ENCODE measurements around the gene TMEM266. TPM values are rescaled to one million over a fixed set of nuclear protein-coding genes. Genes with fewer than 3 reads are reported as not detected.

The TMEM266 gene
- total RNA-seq, 1 experiment from 2014 or later = 0.21 TPM

DNA sequence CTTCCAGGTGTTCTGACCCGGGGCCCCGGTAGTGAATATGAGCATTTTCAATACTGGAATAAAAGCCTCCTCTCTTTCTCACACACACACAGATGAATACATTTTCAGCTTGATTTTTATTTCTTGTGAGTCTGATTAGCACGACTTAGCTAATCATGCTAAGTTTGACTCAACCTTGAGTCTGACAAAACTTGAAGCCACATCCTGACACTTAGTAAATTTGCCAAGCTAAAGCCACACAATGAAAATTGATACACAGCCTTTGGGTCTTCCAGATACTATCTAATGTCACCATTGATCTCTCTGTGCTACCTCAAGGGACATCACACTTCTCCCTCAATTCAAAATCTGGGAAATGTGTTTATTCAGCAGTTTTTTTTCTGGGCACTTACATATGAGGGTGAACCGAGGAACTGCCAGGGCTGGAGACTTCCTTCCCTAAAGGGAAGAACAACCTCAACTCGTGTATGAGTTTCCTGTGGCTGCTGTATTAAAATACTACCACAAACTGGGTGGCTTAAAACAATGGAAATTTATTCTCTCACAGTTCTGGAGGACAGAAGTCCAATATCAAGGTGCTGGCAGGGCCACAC lies 18.6 kb downstream of the TMEM266 start:
- no peaks in the 10 kb centered on the region for H3K4me1 ChIP-seq (replicated peaks)
- no peaks in the 10 kb centered on the region for H3K36me3 ChIP-seq
- H3K4me3 ChIP-seq = no peak overlapping the region
- no peaks in the 10 kb centered on the region for H3K9me3 ChIP-seq (replicated peaks)
- H3K27me3 ChIP-seq (replicated peaks) = no peaks in the 10 kb centered on the region
- H3K27ac ChIP-seq = no peak overlapping the region
- DNase-seq (ENCODE audit: low read depth in 1 of 2, low spot score in 2 of 2) = no peak

DNA sequence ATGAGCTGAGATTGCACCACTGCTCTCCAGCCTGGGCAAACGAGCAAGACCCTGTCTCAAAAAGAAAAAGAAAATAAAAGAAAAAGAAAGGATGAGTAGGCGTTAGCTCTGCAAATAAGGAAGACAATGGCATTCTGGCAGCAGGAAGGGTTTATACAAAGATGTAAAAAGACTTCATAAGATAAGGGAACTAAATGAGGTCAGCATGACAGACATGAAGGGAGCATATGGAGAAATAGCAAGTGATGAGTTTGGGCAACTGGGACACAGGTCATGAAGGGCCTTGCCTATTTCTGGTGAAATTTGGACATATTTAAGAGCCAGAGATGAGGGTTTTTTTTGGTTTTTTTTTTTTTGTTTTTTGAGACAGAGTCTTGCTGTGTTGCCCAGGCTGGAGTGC lies 24.5 kb downstream of the TMEM266 start:
- H3K27ac ChIP-seq = no peak overlapping the region
- H3K4me3 ChIP-seq = no peak overlapping the region
- DNase-seq (ENCODE audit: low read depth in 1 of 2, low spot score in 2 of 2) = no peak
- no peaks in the 10 kb centered on the region for H3K9me3 ChIP-seq (replicated peaks)
- no peaks in the 10 kb centered on the region for H3K4me1 ChIP-seq (replicated peaks)
- peaks cover 5% of the 10 kb centered on the region; the same call in 1 of the 2 replicates for H3K27me3 ChIP-seq (replicated peaks)
- H3K36me3 ChIP-seq = no peaks in the 10 kb centered on the region

DNA sequence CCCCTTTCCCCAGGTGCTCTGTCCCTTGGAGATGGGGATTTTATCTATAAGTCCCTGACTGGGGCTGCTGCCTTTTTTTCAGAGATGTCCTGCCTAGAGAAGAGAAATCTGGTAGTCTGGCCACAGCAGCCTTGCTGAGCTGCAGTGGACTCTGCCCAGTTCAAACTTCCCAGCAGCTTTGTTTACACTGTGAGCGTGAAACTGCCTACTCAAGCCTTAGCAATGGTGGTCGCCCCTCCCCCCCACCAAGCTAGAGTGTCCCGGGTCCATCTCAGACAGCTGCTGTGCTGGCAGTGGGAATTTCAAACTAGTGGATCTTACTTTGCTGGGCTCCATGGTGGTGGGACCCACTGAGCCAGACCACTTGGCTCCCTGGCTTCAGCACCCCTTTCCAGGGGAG lies 38.9 kb downstream of the TMEM266 start:
- H3K4me1 ChIP-seq (replicated peaks) = no peaks in the 10 kb centered on the region
- DNase-seq (ENCODE audit: low read depth in 1 of 2, low spot score in 2 of 2) = no peak
- H3K27ac ChIP-seq = no peak overlapping the region
- H3K27me3 ChIP-seq (replicated peaks) = peaks cover 2% of the 10 kb centered on the region
- no peak overlapping the region for H3K4me3 ChIP-seq
- no peaks in the 10 kb centered on the region for H3K36me3 ChIP-seq
- H3K9me3 ChIP-seq (replicated peaks) = no peaks in the 10 kb centered on the region

DNA sequence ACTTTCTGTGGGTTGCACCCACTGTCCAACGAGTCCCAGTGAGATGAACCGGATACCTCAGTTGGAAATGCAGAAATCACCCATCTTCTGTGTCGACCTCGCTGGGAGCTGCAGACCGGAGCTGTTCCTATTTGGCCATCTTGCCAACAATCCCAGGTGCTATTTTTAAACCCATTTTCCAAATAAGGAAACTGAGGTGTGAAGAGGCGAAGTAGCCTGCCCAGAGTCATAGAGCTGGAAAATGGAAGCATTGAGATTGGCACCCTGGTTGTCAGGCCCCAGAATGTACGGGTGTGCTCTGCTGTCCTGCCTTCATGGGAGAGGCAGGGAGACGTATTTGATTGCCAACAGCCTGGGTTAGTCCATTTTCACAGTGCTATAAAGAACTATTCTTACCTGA lies 39.6 kb downstream of the TMEM266 start:
- H3K9me3 ChIP-seq (replicated peaks) = no peaks in the 10 kb centered on the region
- H3K36me3 ChIP-seq = no peaks in the 10 kb centered on the region
- no peak for DNase-seq (ENCODE audit: low read depth in 1 of 2, low spot score in 2 of 2)
- peaks cover 2% of the 10 kb centered on the region for H3K27me3 ChIP-seq (replicated peaks)
- H3K27ac ChIP-seq = no peak overlapping the region
- no peaks in the 10 kb centered on the region for H3K4me1 ChIP-seq (replicated peaks)
- no peak overlapping the region for H3K4me3 ChIP-seq

DNA sequence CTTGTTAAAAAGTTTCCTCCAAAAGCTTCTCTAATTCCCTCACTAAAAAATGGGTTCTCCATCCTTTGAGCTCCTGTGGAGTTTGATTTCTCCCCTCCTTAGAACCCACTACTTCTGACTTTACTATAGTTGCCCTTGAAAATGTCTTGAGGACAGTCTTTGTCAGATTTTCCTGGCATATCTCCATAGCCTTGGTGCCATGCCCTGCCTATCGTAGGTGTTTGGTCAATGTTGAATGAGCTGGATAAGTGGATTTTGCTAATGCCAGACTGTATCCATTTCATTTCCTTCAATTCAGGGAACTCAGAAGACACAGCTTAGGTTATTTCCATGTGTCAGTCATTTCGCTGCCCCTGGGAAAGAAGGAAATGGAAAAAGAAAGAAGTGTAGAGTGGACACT lies 40.6 kb downstream of the TMEM266 start:
- no peaks in the 10 kb centered on the region for H3K9me3 ChIP-seq (replicated peaks)
- H3K4me1 ChIP-seq (replicated peaks) = no peaks in the 10 kb centered on the region
- no peak overlapping the region for H3K4me3 ChIP-seq
- H3K36me3 ChIP-seq = no peaks in the 10 kb centered on the region
- no peak overlapping the region for H3K27ac ChIP-seq
- peaks cover 2% of the 10 kb centered on the region for H3K27me3 ChIP-seq (replicated peaks)
- DNase-seq (ENCODE audit: low read depth in 1 of 2, low spot score in 2 of 2) = no peak

DNA sequence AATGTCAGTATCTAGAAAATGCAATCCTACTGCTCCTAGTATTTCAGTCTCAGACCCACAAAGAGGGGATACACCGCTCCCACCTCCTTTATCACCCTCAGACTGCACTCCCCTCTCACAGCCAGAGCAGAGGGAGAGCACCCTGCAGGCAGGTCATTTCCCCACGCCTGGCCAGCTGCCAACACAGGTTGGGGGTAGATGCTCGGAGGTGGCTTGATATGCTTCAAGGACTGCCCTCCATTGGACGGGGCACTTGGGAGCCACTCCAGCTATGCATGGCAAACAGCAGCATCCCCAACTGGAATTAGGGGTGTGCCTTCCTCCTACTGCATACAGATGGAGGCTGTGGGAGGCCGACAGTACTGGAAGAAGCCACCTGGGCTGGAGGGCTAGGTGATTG lies 41.9 kb downstream of the TMEM266 start:
- Histone ChIP-seq H3K27me3 (replicated peaks) (peaks cover 2% of the 10 kb centered on the region), H3K27ac (no peak overlapping the region), H3K9me3 (replicated peaks) (no peaks in the 10 kb centered on the region), H3K4me1 (replicated peaks) (no peaks in the 10 kb centered on the region), H3K36me3 (no peaks in the 10 kb centered on the region), H3K4me3 (no peak overlapping the region)
- no peak for DNase-seq (ENCODE audit: low read depth in 1 of 2, low spot score in 2 of 2)

DNA sequence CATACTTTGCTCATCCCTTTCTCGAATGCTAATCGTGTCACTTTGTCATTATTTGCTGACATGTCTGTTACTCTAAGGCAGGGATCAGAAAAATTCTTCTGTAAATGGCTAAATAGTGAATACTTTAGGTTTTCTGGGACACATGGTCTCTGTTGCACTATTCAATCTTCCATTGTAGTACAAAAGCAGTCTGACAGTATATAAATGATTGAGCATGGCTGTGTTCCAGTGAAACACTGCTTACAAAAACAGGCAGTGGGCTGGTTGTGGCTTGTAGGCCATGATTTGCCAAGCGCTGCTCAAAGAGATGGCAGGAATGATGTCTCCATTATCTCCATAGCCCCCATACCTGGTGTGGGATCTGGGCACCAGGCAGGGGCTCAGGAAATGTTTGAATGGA lies 45.6 kb downstream of the TMEM266 start:
- DNase-seq (ENCODE audit: low read depth in 1 of 2, low spot score in 2 of 2) = no peak
- H3K36me3 ChIP-seq = no peaks in the 10 kb centered on the region
- H3K9me3 ChIP-seq (replicated peaks) = no peaks in the 10 kb centered on the region
- peaks cover under 1% of the 10 kb centered on the region; the same call in 1 of the 2 replicates for H3K27me3 ChIP-seq (replicated peaks)
- no peak overlapping the region for H3K4me3 ChIP-seq
- no peaks in the 10 kb centered on the region for H3K4me1 ChIP-seq (replicated peaks)
- H3K27ac ChIP-seq = no peak overlapping the region

DNA sequence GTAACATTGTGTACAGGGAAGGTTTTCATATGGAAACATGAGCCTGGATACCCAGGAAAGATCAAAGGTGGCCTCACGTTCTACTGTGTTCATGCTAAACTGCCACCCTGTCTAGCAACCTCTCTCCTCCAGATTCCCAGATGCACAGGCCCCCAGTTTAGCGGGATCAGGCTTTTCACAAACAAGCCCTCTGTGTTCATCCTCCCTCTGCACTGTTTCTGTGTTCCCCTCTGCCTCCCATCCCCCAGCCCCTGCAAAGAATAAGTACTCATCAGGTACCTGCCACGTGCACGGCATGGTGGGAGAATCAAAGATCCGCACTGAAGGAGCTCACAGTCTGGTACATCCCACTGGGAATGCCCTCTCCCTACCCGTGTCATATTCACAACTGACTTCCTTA lies 46.1 kb downstream of the TMEM266 start:
- Histone ChIP-seq H3K4me1 (replicated peaks) (no peaks in the 10 kb centered on the region), H3K27ac (no peak overlapping the region), H3K4me3 (no peak overlapping the region), H3K9me3 (replicated peaks) (no peaks in the 10 kb centered on the region), H3K27me3 (replicated peaks) (no peaks in the 10 kb centered on the region; the same call in 1 of the 2 replicates), H3K36me3 (no peaks in the 10 kb centered on the region)
- no peak for DNase-seq (ENCODE audit: low read depth in 1 of 2, low spot score in 2 of 2)

DNA sequence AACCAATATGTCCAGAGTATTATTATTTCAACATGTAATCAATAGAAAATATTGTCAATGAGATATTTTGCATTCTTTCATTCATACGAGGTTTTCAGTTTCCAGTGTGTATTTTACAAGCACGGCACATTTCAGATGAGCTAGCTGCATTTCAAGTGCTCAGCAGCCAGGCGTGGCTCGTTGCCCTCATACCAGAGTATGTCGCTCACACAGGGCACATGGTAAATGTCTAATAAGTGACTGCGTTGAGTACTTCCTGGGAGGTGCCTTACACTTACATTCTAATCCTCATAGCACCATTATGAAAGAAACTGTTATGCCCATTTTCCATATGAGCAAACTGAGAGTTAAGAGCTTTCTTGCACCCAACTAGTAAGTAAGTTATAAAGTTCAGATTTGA lies 47.4 kb downstream of the TMEM266 start:
- H3K27me3 ChIP-seq (replicated peaks) = no peaks in the 10 kb centered on the region; the same call in 1 of the 2 replicates
- H3K4me3 ChIP-seq = no peak overlapping the region
- H3K27ac ChIP-seq = no peak overlapping the region
- no peaks in the 10 kb centered on the region for H3K36me3 ChIP-seq
- DNase-seq (ENCODE audit: low read depth in 1 of 2, low spot score in 2 of 2) = no peak
- no peaks in the 10 kb centered on the region for H3K9me3 ChIP-seq (replicated peaks)
- no peaks in the 10 kb centered on the region for H3K4me1 ChIP-seq (replicated peaks)

DNA sequence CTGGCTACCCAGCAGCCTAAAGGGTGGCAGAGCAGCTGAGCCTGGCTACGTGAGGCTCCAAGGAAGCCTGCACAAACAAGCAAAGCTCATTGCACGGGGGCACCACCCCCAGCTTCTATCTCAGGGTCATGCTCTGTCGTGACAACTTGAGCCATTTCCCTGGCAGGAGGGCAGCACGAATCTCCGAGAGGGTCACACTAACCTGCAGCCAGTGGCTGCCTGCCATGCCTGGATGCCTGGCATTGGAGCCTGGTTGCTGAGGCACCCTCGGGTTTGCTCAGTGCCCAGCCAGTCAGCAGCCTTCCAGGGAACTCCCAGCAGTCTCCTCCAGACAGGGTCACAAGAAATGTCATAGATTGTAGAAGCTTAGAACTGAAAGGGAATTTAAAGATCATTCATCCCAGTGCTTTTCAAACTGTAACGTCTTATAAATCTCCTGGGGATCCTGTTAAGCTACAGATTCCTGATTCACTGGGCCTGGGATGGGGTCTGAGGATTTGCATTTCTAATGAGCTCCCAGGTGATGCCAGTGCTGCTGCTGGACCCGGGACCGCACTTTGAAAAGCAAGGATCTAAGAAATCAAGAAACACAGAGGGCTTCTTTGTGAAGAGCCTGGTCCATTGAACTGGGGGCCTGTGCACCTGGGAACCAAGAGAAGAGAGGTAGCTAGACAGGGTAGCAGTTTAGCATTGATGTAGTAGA lies 48.4 kb downstream of the TMEM266 start:
- Histone ChIP-seq H3K36me3 (no peaks in the 10 kb centered on the region), H3K27ac (no peak overlapping the region), H3K4me3 (no peak overlapping the region), H3K9me3 (replicated peaks) (no peaks in the 10 kb centered on the region), H3K27me3 (replicated peaks) (no peaks in the 10 kb centered on the region; the same call in 1 of the 2 replicates), H3K4me1 (replicated peaks) (no peaks in the 10 kb centered on the region)
- DNase-seq (ENCODE audit: low read depth in 1 of 2, low spot score in 2 of 2) = no peak

DNA sequence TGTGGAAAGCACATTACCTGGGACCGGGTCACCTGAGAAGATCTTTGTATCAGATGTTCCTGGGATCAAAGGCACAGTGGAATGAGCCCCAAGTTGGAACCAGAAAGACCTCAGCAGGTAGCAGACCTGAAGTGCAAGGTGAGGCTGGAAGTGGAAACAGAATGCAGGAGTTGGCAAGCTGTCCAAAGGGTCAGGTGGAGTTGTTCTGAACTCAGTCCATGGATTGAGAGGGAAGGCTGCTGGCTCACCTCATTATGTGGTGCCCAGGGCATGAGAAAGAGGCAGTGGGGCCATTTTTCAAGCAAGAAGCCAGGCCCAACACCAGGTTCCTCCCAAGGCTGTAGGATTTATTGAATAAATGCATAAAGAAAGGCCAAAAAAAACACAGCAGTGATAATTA lies 49.3 kb downstream of the TMEM266 start:
- no peaks in the 10 kb centered on the region for H3K9me3 ChIP-seq (replicated peaks)
- H3K4me3 ChIP-seq = no peak overlapping the region
- H3K27ac ChIP-seq = no peak overlapping the region
- no peaks in the 10 kb centered on the region; the same call in 1 of the 2 replicates for H3K27me3 ChIP-seq (replicated peaks)
- H3K4me1 ChIP-seq (replicated peaks) = no peaks in the 10 kb centered on the region
- no peak for DNase-seq (ENCODE audit: low read depth in 1 of 2, low spot score in 2 of 2)
- no peaks in the 10 kb centered on the region for H3K36me3 ChIP-seq

DNA sequence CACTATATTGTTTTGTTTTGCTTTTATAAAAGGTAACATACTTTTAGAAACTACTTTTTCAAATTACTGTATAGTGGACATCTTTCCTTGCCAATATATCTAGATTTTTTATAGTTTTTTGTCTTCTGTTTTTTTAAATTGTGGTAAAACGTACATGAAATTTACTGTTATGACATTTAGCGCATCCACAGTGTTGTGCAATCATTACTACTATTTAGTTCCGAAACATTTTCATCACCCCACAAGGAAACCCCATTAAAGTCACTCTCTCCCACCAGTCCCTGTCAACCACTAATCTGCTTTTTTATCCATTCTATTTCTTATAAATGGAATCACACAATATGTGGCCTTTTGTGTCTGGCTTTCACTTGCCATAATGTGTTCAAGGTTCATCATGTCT lies 54.8 kb downstream of the TMEM266 start:
- H3K4me1 ChIP-seq (replicated peaks) = no peaks in the 10 kb centered on the region
- no peaks in the 10 kb centered on the region for H3K36me3 ChIP-seq
- no peak overlapping the region for H3K27ac ChIP-seq
- no peak overlapping the region for H3K4me3 ChIP-seq
- no peaks in the 10 kb centered on the region; the same call in 1 of the 2 replicates for H3K27me3 ChIP-seq (replicated peaks)
- DNase-seq (ENCODE audit: low read depth in 1 of 2, low spot score in 2 of 2) = no peak
- H3K9me3 ChIP-seq (replicated peaks) = no peaks in the 10 kb centered on the region

DNA sequence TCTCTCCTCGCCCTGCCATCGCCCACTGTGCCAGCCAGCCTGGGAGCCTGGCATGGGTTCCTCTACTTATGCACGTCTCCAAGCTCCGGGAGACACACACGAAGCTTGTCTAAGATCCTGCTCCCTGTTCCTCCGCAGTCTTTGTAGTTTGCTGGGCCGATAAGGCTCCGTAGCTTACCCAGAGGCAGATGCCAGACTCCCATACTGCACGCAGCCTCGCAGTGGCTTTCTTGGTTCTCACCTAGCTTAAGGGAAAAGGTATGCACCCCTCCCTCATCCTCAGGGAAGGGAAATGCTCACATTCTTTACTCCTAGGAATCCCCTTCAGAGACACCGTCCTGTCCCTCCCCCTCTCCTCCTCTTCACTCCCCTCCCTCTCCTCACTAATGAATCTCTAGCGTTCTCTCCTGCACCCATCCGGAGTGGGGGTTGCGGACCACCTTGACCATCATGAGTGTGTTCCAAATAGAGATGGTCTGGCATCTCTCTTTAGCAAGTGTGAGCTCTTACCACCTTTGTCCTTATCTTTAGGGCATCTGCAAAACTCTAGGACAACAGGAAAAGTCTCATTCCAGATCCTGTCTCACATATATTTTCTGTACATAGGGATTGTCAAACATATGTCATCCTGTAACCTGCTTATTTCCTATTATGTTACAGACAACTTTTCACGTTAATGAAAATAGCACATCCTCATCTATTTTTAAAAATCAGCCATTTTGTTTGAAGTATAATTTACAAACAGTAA lies 56.5 kb downstream of the TMEM266 start:
- Histone ChIP-seq H3K27ac (no peak overlapping the region), H3K4me3 (no peak overlapping the region), H3K27me3 (replicated peaks) (no peaks in the 10 kb centered on the region; the same call in 1 of the 2 replicates), H3K4me1 (replicated peaks) (no peaks in the 10 kb centered on the region), H3K36me3 (no peaks in the 10 kb centered on the region), H3K9me3 (replicated peaks) (no peaks in the 10 kb centered on the region)
- DNase-seq (ENCODE audit: low read depth in 1 of 2, low spot score in 2 of 2) = no peak

DNA sequence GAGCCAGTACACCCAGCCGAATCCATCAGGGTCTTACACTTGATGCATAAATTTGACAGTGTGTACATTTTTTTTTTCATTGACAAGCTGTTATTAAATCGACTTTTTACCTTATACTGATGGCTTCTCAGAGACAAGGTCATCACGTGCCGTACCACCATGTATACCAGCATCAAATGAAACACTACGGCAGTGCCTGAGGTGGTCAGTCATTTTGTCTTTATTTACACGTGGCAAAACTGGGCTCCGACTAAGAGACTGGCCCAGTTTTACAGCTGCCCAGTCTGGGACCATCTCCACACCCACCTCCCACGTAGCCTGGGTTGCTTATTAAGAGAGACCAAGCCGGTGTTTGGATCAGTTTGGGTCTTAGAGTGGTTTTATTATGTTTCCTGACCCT lies 57.4 kb downstream of the TMEM266 start:
- no peaks in the 10 kb centered on the region for H3K9me3 ChIP-seq (replicated peaks)
- H3K4me3 ChIP-seq = no peak overlapping the region
- H3K4me1 ChIP-seq (replicated peaks) = no peaks in the 10 kb centered on the region
- no peak for DNase-seq (ENCODE audit: low read depth in 1 of 2, low spot score in 2 of 2)
- no peaks in the 10 kb centered on the region for H3K27me3 ChIP-seq (replicated peaks)
- no peak overlapping the region for H3K27ac ChIP-seq
- H3K36me3 ChIP-seq = no peaks in the 10 kb centered on the region
